ENCODE data around the gene SSH2. TPM values are rescaled to one million over a fixed set of nuclear protein-coding genes. Genes with fewer than 3 reads are reported as not detected.

The SSH2 gene
- polyA plus RNA-seq, 1 donor from 2014 or later = 16.6 TPM

- no peak for TF ChIP-seq SMC3 (conservative IDR thresholded peaks at IDR 0.05; ENCODE audit: poor library complexity)
- TF ChIP-seq MXI1 (conservative IDR thresholded peaks at IDR 0.05; ENCODE audit: poor library complexity, severe bottlenecking) = no peak
- no peak for TF ChIP-seq POLR2AphosphoS5 (IDR thresholded peaks at IDR 0.05)
- TF ChIP-seq RAD21 (conservative IDR thresholded peaks at IDR 0.05) = no peak
- no peak for TF ChIP-seq EP300 (conservative IDR thresholded peaks at IDR 0.05; ENCODE audit: poor library complexity, severe bottlenecking)
- no peak for TF ChIP-seq EZH2 (IDR thresholded peaks at IDR 0.05; ENCODE audit: borderline replicate concordance, insufficient read depth, low read length, poor library complexity, severe bottlenecking)
- TF ChIP-seq TAF1 (IDR thresholded peaks at IDR 0.05; ENCODE audit: low read depth) = no peak
- TF ChIP-seq REST (IDR thresholded peaks at IDR 0.05; ENCODE audit: borderline replicate concordance) = no peak
- TF ChIP-seq CTCF (IDR thresholded peaks at IDR 0.05; ENCODE audit: poor library complexity, severe bottlenecking) = no peak
- no peak overlapping the region for H3K27ac ChIP-seq (ENCODE audit: low read length)
- no peak overlapping the region for H2AFZ ChIP-seq (ENCODE audit: low read depth, low read length)
- H3K4me2 ChIP-seq (ENCODE audit: low read length) = no peak overlapping the region
- H3K4me3 ChIP-seq (ENCODE audit: low read length) = no peak overlapping the region
- H4K20me1 ChIP-seq (ENCODE audit: insufficient read depth) = peaks cover 16% of the 10 kb centered on the region
- H3K9me3 ChIP-seq (ENCODE audit: low read length) = no peaks in the 10 kb centered on the region
- no peaks in the 10 kb centered on the region for H3K27me3 ChIP-seq (ENCODE audit: insufficient read depth, low read depth, low read length)
- no peaks in the 10 kb centered on the region for H3K36me3 ChIP-seq (ENCODE audit: insufficient read depth, low read length)
- H3K9ac ChIP-seq (ENCODE audit: low read length) = no peak overlapping the region
- peaks cover 8% of the 10 kb centered on the region for H3F3A ChIP-seq (ENCODE audit: insufficient read depth, low read length, poor library complexity, severe bottlenecking)
- H3K79me2 ChIP-seq (replicated peaks; ENCODE audit: insufficient read depth, low read length) = peaks cover 98% of the 10 kb centered on the region
- no peaks in the 10 kb centered on the region for H3K9me2 ChIP-seq (ENCODE audit: insufficient read depth, low read length)
These were observed 5.2 kb downstream of the SSH2 start for GRCh38 chr17:29924786-29925185.

GRCh38 chr17:29918922-29919856, 10.8 kb downstream of the SSH2 start:
- Histone ChIP-seq H2AFZ (ENCODE audit: low read depth, low read length) (no peak overlapping the region), H3K27me3 (ENCODE audit: insufficient read depth, low read depth, low read length) (no peaks in the 10 kb centered on the region), H3K4me3 (ENCODE audit: low read length) (no peak overlapping the region), H3F3A (ENCODE audit: insufficient read depth, low read length, poor library complexity, severe bottlenecking) (peaks cover 5% of the 10 kb centered on the region), H4K20me1 (ENCODE audit: insufficient read depth) (peaks cover 2% of the 10 kb centered on the region), H3K9ac (ENCODE audit: low read length) (no peak overlapping the region), H3K27ac (ENCODE audit: low read length) (no peak overlapping the region), H3K79me2 (replicated peaks; ENCODE audit: insufficient read depth, low read length) (peaks cover 60% of the 10 kb centered on the region), H3K9me3 (ENCODE audit: low read length) (no peaks in the 10 kb centered on the region), H3K4me2 (ENCODE audit: low read length) (no peak overlapping the region), H3K36me3 (ENCODE audit: insufficient read depth, low read length) (no peaks in the 10 kb centered on the region), H3K9me2 (ENCODE audit: insufficient read depth, low read length) (no peaks in the 10 kb centered on the region)
- no peak for TF ChIP-seq TAF1 (IDR thresholded peaks at IDR 0.05; ENCODE audit: low read depth)
- TF ChIP-seq CTCF (IDR thresholded peaks at IDR 0.05; ENCODE audit: poor library complexity, severe bottlenecking) = no peak
- TF ChIP-seq MXI1 (conservative IDR thresholded peaks at IDR 0.05; ENCODE audit: poor library complexity, severe bottlenecking) = no peak
- TF ChIP-seq REST (IDR thresholded peaks at IDR 0.05; ENCODE audit: borderline replicate concordance) = no peak
- TF ChIP-seq POLR2AphosphoS5 (IDR thresholded peaks at IDR 0.05) = no peak
- no peak for TF ChIP-seq SMC3 (conservative IDR thresholded peaks at IDR 0.05; ENCODE audit: poor library complexity)
- TF ChIP-seq EP300 (conservative IDR thresholded peaks at IDR 0.05; ENCODE audit: poor library complexity, severe bottlenecking) = no peak
- no peak for TF ChIP-seq EZH2 (IDR thresholded peaks at IDR 0.05; ENCODE audit: borderline replicate concordance, insufficient read depth, low read length, poor library complexity, severe bottlenecking)
- TF ChIP-seq RAD21 (conservative IDR thresholded peaks at IDR 0.05) = no peak

All from neural cell (in vitro differentiated cells).